ENCODE results near the gene CRADD.
"Not testable (repeated sequence)": the region's sequence is repeated elsewhere in the genome, so short reads cannot be mapped to it uniquely, and the experiment has no call there.

CRADD gene

DNA sequence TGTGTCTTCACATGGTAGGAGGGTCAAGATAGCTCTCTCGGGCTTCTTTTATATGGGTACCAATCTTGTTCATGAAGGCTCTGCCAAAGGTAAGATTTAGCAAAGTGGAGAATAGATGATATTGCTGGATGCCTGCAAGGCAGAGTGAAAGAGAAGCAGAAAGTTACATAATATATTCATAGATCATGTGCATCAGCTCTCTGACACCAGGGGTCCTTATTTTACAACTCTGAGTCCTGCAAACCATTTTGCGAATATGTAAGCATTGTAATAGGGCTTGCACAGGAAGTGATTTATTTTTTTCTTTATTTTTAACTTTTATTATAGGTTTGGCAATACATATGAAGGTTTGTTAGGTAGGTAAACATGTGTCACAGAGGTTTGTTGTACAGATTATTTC is 31.8 kb downstream of the CRADD start:
- DNase-seq = no peak

DNA sequence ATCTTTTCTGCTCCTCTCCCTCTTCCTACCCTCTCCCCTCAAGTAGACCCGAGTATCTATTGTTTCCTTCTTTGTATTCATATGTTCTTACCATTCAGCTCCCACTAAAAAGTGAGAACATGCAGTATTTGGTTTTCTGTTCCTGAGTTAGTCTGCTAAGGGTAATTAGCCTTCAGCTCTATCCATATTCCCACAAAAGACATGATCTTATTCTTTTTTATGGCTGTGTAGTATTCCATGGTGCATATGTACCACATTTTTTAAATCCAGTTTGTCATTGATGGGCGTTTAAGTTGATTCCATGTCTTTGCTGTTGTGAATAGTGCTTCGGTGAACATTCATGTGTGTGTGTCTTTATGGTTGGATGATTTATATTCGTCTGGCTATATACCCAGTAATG is 32.2 kb downstream of the CRADD start:
- DNase-seq = no peak

DNA sequence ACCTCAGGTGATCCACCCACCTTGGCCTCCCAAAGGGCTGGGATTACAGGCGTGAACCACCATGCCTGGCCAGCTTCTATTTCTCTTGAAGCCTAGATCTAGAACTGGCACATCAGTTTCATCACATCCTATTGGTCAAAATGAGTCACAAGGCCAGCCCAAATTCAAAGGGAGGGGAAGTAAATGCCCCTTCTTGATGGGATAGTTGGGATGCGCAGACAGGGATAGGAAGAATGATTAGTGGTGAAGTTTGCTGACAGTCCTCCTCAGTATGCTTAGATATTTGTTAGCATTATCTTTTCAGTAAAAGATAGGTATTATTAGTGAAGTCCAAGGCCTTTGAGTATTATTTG is 33.4 kb downstream of the CRADD start:
- DNase-seq = no peak

DNA sequence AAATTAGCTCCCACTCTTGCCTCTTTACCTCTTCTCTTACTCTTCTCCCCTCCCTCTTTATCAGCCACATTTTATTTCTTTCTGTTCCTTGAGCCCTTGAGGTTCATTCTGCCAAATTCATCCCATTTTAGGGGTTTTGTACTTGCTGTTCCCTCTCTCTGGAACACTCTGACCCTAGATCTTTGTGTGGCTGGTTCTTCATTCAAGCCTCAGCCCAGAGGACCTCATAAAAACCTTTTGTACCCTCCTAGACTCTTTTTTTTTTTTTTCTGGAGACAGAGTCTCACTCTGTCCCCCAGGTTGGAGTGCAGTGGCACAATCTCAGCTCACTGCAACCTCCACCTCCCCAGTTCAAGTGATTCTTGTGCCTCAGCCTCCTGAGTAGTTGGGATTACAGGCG is 34.3 kb downstream of the CRADD start:
- DNase-seq = not testable (repeated sequence)

DNA sequence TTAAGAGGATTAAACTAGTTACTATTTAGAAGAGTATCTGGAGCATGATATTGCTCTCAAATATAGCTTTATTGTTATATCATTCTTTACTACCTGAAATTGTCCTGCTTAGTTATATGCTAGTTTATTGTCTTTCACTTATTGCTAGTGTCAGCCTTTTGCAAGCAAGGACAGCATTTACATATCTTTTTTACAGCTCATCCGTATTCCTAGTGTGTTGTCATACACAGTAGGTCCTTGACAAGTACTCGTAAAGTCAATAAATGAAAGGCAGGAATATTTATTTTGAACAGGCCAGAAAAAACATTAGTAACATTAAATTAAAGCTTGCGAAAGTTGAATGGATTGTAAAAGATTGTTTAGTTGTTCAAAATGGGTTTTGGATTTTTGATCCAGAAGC is 35.0 kb downstream of the CRADD start:
- no peak for DNase-seq

DNA sequence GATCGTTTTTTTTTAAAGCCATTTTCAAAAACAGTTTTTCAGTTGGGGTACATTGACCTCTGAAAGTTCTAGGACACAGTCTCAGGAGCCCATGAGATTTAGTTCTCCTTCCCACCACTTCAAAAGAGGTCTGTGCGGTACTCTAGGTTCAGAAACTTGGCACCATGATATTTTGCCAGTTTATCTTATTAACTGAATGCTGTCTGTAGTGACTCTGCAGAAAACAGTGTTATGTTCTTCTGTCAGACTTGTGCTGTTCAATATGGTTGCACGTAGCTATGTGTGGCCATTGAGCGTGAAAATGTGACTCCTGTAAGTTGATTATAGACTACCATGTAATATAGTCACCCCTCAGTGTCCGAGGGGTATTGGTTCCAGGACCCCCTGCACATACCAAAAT is 35.9 kb downstream of the CRADD start:
- DNase-seq = no peak

DNA sequence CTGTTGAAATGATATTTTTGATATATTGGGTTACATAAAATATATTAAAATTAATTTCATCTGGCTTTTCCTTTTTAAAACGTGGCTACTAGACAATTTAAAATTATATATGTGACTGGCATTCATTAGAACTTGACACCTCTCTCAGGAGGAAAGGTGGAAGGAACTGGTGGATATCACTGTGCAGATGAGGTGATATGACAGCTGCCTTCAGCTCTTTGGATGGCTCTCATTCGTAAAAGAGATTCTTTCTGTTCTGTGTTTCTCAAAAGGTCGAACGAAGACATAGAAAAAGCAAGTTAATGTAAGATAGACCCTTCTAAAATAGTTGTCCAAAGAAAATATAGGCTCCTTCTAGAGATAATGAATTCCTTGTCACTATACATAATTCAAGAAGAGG is 36.6 kb downstream of the CRADD start:
- DNase-seq = no peak

DNA sequence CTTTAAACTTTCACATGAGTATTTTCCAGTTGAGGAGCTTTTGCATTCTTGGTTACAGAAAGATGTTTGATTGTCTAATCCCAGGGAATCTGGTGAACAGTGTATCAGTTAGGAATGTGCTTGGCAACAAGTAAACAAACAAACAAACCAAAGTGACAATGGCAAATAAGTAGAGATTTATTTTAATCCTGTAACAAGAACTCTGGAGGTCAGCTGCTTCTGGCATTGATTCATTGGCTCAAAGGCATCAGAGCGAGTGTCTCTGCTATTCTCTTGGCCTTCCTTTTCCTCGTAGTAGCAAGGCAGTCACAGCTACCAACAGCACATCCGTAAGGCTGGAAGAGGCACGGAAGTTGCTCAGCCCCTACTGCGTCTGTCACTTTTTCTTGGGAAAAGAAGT is 37.2 kb downstream of the CRADD start:
- DNase-seq = no peak

DNA sequence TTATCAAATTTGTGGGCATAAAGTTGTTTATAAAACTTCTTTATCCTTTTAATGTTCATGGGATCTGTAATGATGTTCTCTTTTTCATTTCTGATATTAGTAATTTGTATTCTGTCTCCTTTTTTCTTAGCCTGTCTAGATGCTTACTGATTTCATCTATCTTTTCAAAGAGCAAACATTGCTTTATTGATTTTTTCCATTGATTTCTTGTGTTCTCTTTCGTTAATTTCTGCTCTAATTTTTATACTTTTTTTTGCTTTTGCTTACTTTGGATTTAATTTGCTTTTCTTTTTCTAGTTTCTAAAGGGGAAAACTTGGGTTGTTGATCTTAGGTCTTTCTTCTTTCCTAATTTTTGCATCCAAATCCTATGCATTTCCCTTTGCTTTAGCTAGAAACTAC is 42.5 kb downstream of the CRADD start:
- DNase-seq = no peak

DNA sequence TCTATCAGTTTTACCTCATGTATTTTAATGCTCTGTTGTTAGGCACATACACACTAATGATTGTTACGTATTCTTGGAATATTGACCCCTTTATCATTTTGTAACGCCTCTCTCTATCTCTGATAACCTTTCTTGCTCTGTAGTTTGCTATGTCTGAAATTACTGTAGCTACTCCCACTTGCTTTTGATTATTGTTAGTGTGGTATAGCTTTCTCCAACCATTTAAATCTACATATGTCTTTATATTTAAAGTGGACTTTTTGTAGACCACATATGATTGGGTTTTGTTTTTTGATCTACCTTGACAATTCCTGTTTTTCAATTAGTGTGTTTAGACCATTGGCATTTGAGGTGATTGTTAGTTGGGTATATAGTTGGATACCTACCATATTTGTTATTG is 43.4 kb downstream of the CRADD start:
- DNase-seq = no peak

DNA sequence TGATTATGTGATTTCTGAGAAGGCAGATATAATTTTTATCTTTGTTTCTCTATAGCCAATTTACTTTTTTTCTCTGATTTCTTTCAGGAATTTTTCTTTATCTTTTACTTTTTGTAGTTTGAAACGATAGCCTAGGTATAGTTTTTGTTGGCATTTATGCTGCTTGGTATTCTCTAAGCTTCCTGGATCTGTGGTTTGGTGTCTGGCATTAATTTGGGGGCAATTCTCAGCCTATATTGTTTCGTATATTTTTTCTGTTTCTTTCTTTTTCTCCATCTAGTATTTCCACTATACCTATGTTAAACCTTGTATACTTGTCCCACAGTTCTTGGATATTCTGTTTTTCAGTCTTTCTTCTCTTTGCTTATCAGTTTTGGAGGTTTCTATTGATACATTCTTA is 45.0 kb downstream of the CRADD start:
- no peak for DNase-seq

DNA sequence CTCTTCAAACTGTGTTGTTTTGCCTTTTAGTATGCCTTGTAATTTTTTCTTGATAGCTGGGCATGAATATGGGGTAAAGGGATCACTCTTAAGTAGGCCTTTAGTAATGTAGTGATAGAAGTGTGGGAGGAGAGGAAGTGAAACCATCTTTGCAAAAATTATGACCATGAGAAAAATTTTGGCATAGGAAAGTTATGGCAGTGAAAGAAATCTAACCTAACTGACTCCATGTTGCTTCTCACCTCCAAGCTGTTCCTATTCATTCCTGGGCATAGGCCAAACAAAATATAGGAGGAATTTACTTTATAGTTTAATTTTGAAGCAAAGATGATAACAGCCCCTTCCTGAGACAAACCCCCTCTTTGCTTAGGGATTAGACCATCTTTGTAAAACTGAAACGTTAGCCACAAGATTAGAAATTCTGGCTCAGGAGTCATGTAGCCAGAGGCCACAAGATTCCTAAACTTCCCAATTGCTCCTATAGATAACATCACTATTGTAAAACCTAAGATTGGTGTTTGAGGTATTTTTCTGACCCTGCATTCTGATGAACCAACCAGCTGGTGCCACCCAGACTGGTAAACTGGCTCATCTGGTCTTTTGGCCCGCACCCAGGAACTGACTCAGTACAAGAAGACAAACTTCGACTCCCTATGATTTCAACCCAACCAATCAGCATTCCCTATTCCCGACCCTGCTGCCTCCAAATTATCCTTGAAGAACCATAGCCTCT is 45.8 kb downstream of the CRADD start:
- DNase-seq = no peak

DNA sequence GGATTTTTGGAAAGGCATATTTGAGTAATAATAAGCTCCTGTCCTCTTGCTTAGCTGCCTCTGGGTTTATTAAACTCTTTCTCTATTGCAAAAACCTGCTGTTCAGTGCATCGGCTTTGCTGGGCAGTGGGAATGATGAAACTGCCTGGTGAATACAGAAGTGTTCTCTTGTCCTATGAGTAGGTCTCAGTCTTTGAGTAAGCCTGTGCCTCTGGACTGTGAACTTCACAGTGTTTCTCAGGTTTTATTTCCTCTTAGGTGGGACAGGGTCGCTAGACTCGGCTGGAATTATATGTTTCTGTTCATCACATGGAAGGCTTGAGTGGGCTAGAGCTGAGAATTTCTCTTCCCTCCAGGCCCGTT is 46.4 kb downstream of the CRADD start:
- no peak for DNase-seq

DNA sequence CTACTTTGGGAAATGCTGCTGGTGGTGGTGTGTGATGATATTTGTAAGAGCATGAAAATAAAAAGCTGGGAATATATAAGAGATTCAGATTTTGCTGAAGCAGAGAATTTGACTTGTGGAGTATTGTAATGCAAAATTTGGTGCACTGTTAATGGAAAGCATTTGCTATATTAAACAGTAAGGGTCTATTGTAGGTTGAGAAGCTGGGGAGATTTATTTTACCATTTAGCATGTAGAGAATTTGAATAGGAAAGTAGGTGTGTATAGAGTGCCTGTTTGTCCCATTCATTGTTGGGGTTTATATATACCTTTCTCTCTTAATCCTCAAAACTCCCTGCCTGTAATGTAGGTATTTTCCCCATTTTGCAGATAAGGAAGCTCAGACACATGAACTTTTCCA is 48.4 kb downstream of the CRADD start:
- no peak for DNase-seq

DNA sequence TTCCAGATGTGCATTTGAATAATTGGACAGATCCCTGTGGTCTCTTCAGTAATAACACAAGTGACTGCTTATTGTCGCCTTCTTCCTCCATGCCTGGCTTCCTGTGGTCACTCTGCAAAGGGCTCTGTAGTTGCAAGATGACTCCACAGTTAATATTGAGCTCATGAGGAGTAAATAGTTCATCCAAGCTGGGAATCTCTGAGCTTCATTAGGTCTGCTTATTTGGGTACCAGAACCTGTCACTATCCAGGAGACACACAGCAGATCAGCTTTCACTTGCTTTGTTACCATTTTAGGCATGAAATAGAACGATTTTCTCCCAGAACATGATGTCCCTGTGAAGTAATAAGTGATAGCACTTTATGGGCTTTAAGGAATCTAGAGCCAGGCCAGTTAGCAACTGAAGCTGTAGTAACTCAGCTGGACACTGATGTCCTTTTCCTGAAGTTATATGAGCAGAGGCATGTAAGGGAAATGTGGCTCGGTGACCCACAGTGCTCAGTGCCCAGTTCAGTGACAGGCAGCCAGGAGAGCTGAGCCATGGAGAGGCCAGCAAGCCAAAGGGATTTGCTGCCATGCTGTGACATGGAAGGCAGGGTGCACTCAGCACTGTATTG is 50.1 kb downstream of the CRADD start:
- no peak for DNase-seq

DNA sequence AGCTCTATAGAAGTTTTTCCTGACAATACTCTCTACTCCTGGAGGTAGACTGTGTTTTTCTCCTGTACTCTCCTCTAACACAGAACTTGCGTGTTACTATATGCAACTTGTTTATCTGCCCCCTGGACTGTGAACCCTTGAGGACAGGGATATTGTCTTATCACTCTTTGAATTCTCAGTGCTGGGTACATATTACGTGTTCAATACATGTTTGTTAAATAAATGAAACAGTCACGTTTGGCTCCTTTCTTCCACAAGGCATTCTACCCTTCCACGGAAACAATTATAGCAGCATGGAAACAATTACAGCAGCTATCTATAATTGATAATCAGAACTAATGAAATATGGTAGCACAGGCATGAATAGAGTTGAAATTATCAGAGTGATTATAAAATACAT is 50.7 kb downstream of the CRADD start:
- DNase-seq = no peak

DNA sequence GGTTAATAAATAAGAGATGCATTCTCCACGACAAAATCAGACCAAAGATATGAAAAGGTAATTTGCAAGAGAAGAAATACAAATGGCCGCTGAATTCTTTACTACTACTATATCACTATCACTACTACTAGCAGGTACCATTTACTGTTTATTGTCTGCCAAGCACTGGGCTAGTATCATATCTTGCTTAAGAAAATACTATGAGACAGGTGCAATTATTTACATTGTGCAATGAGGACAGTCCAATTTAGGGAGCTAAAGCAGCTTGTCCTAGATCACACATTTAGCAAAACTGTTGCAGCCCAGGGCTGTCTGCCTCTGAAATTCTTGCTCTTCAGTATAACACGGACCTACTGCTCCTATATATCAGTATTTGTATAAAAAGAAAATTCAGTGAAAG is 52.8 kb downstream of the CRADD start:
- no peak for DNase-seq

DNA sequence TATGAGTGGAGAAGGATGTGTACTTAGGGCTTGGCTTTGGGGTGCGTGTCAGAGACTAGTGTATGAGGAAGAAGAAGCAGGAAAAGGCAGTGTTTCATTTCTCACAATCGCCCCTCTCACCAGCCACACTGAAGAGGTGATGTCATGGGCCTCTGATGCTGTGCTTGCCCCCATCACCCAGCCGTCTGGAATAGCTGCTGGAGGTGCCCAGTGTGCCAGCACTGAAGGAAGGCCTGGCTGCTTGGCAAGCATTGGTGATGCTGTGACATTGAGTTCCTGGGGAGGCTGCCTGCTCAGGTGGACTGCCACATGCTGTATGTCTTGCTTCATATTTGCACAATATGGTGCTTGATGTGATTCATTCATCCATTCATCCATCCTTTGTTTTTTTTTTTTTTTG is 56.2 kb downstream of the CRADD start:
- no peak for DNase-seq

DNA sequence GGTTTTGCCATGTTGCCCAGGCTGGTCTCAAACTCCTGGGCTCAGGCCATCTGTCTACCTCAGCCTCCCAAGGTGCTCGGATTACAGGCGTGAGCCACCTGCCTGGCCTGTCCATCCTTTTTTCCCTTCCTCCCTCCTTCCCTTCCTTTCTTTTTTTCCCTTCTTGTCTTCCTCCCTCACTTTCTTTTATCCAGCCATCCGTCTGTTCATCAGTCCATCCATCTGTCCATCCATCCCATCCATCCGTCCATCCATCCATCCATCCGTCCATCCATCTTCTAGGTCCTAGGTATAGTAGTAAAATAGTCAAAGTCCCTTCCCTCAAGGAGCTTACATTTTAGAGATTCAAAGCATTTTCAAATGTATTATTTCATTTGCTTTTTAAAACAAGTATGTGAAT is 56.8 kb downstream of the CRADD start:
- no peak for DNase-seq

DNA sequence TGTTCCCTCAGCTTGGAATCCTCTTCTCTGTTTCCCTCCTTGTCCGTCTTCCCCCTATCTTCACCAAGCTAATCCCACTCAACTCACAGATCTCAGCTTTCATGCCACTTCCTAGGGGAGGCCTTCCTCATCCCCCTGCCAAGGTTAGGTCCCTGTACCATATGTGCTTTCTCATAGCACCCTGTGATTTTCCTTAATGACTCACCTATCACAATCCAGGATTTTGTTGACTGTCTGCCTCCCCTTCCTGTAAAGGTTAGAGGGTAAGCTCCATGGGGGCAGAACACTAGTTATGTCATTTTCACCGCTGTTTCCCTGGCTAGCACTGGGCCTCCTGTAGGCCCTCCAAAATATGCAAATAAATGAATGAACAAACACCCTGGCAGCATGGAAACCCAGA is 57.6 kb downstream of the CRADD start:
- no peak for DNase-seq

DNA sequence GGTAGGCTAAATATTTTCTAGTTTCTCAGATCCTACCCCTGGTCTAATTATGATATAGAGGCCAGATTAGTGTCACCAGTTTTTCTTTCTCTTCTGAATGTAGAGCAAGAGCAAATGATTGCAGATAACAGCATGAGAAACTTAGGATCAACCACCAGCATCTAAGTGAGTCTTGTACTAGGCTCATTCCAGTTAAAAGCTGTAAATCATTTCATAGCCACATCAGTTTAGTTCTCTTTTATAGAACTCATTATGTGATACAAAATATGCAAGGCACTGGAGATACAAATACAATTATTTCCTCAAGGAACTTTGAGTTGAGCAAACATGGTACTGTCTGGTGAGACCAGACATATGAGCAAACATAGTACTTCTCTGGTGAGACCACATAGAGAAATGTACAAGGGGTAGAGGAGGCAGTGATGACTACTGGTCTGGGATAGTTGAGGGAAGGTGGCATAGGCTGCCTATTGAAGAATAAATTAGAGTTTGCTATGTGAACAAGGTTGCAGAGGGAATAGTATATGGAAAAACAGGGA is 59.5 kb downstream of the CRADD start:
- DNase-seq = no peak

DNA sequence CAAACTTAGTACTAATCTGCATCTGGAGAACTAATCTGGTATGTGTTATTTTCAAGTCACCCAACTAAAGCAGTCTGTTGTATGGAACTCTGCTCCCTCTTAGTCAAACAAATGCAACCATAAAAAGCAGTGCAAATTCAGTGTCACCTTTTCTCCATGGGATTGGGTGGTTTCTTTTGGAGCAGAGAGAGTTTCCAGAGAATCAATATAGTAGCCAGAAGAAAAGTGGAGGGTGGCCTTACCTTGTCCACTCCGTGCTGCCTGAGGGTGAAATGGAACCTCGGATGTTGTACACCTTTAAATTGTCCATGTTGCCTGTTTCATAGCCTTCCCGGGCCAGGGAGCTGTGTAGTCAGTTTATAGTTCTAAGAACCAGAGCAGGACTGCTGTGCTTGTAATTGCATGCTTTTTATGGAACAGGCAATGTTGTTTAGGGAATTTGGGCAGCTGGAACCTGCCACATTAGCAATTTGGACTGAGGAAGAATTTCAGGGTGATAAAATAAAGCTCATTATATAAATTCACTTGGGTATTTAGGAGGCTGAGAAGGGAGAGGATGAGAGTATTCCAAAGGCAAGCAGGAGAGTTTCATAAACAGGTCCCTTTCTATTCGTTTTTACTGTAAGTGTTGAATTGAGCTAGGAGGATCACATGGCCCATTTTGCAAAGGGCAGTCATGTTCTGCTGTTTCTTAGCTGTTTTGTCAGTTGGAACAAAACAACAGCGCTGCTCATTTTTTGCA is 60.5 kb downstream of the CRADD start:
- DNase-seq = no peak

DNA sequence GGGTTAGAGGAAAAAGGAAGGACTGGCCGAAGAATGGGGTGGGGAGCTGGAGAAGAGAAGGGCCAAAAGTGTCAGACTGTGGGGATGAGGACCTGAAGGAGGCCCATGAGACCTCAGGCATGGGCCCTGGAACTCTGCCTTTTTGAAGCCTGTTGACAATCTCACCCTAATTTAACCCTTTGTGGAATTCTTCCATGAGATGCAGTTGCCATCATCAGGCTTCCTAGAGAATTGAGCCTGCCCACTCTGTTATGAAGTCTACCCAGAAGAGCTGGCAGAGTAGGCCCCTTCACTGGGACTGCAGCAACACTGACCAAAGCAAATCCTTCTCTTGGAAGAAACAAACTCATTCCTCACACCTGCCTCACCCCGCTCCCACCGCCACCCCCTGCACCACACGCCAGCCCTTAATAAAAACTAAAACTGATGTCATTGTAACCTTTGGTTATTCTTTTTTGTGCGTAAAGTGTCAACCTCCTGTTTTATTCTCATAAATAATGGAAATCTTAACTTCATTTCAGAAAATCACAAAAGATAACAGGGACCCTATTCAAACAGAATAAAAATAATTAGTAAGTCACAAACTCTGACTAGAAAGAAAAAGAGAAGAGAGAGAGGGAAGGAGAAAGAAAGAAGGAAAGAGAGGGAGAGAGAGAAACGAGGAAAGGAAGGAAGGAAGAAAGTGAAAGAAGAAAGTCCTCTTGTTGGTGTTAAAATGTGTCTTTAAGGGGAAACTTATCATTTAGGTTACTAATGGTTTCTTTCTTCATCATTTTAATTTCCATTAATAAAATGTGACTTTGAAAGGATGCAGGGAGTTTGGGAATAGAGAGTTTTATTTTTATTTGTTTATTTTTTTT is 61.3 kb downstream of the CRADD start:
- no peak for DNase-seq
